Endodermal cell (in vitro differentiated cells): ENCODE measurements around the gene MYO1F. TPM values are rescaled to one million over a fixed set of nuclear protein-coding genes. Genes with fewer than 3 reads are reported as not detected.

Experiments used
- DNase-seq: peaks from one replicate; pipeline ENCODE4 v3.0.0-alpha.2; 2017
- H3K27ac ChIP-seq: 2 replicates; pipeline ENCODE4 v1.5.1; 2013; ENCODE audit warnings: mild to moderate bottlenecking, low read depth, low read length, moderate library complexity
- H3K27me3 ChIP-seq: 2 replicates; pipeline ENCODE4 v1.6.1; 2013; ENCODE audit warnings: mild to moderate bottlenecking, low read length, moderate library complexity; ENCODE audit not compliant: insufficient read depth, control insufficient read depth, poor library complexity, severe bottlenecking
- H3K36me3 ChIP-seq: 2 replicates; pipeline ENCODE4 v1.7.0; 2013; ENCODE audit warnings: mild to moderate bottlenecking, low read length, moderate library complexity; ENCODE audit not compliant: control insufficient read depth, insufficient read depth
- H3K4me1 ChIP-seq: one replicate; pipeline ENCODE4 v1.7.0; 2013; ENCODE audit warnings: low read length; ENCODE audit not compliant: control insufficient read depth, insufficient read depth
- H3K4me3 ChIP-seq: 2 replicates; pipeline ENCODE4 v1.5.1; 2013; ENCODE audit warnings: mild to moderate bottlenecking, low read length, moderate library complexity
- H3K9ac ChIP-seq: 2 replicates; pipeline ENCODE4 v1.6.1; 2013; ENCODE audit warnings: mild to moderate bottlenecking, low read length, moderate library complexity; ENCODE audit not compliant: poor library complexity, severe bottlenecking; ENCODE audit errors: extremely low read depth
- H3K9me3 ChIP-seq: 2 replicates; pipeline ENCODE4 v1.6.1; 2013; ENCODE audit warnings: mild to moderate bottlenecking, low read length, moderate library complexity; ENCODE audit not compliant: control insufficient read depth
- H3K27ac Mint-ChIP-seq: 2 replicates; pipeline ENCODE4 v1.8.0; 2020; ENCODE audit warnings: mixed read lengths
- H3K27me3 Mint-ChIP-seq: 2 replicates; pipeline ENCODE4 v1.8.0; 2021; ENCODE audit warnings: mild to moderate bottlenecking, mixed read lengths; ENCODE audit not compliant: insufficient read depth
- H3K36me3 Mint-ChIP-seq: 2 replicates; pipeline ENCODE4 v1.8.0; 2020; ENCODE audit warnings: low read depth, mixed read lengths
- H3K4me1 Mint-ChIP-seq: 2 replicates; pipeline ENCODE4 v1.8.0; 2020; ENCODE audit warnings: mixed read lengths
- H3K4me3 Mint-ChIP-seq: 2 replicates; pipeline ENCODE4 v1.8.0; 2020; ENCODE audit warnings: mild to moderate bottlenecking, moderate library complexity, mixed read lengths
- H3K9me3 Mint-ChIP-seq: 2 replicates; pipeline ENCODE4 v1.8.0; 2020; ENCODE audit warnings: mild to moderate bottlenecking, mixed read lengths
- CTCF ChIP-seq: fragments of 200-600 bp; sonication (generic); conservative IDR thresholded peaks from 2 replicates; pipeline ENCODE4 v1.5.0; 2021; ENCODE audit warnings: antibody characterized with exemption, mild to moderate bottlenecking
- WGBS, 2 experiments: methylation state at CpG; one replicate each; pipeline versions ENCODE4 v1.1.5 to v1.1.7; 2013; ENCODE audit warnings: missing lambda C conversion rate in 2 of 2, mixed read lengths in 1 of 2; ENCODE audit not compliant: insufficient coverage in 1 of 2, insufficient read length in 1 of 2; 5-methylcytosine and 5-hydroxymethylcytosine counted together
- total RNA-seq, 2 donors: library from RNA; stranded (reverse); fragmentation: NEBNext Ultra II Directional in 1 of 2; extraction: Animal tissue kit (Norgen Biotek cat#: 25700) in 1 of 2; gene quantifications; 2 replicates in 1 of 2; 3 replicates in 1 of 2; pipeline ENCODE4 v1.2.1, GENCODE V29; 2021

MYO1F gene
- total RNA-seq, 2 donors from 2014 or later = 0.57 to 1.1 TPM

- H3K27me3 Mint-ChIP-seq = peaks cover 5% of the 10 kb centered on the region
- WGBS, 2 experiments = 93 to 100% methylated on average over 4 to 18 of the region's 22 CpGs
- peaks cover 2% of the 10 kb centered on the region for H3K36me3 Mint-ChIP-seq
- no peaks in the 10 kb centered on the region for H3K27me3 ChIP-seq
- no peak for DNase-seq
- H3K9ac ChIP-seq = no peak overlapping the region
- no peak overlapping the region for H3K4me3 Mint-ChIP-seq
- TF ChIP-seq CTCF = no peak
- H3K4me1 Mint-ChIP-seq = no peaks in the 10 kb centered on the region
- no peaks in the 10 kb centered on the region for H3K4me1 ChIP-seq
- no peak overlapping the region for H3K27ac Mint-ChIP-seq
- no peak overlapping the region for H3K4me3 ChIP-seq
- peaks cover 4% of the 10 kb centered on the region for H3K36me3 ChIP-seq
- H3K27ac ChIP-seq = no peak overlapping the region
- no peaks in the 10 kb centered on the region for H3K9me3 ChIP-seq
- no peaks in the 10 kb centered on the region for H3K9me3 Mint-ChIP-seq
Measured at GRCh38 chr19:8536282-8536681, 41.0 kb downstream of the MYO1F start.

- no peak for TF ChIP-seq CTCF
- Mint-ChIP-seq H3K36me3 (peaks cover 5% of the 10 kb centered on the region), H3K9me3 (no peaks in the 10 kb centered on the region), H3K4me3 (no peak overlapping the region), H3K27ac (no peak overlapping the region), H3K27me3 (peaks cover 6% of the 10 kb centered on the region), H3K4me1 (no peaks in the 10 kb centered on the region)
- Histone ChIP-seq H3K4me3 (no peak overlapping the region), H3K9ac (no peak overlapping the region), H3K9me3 (no peaks in the 10 kb centered on the region), H3K27ac (no peak overlapping the region), H3K4me1 (no peaks in the 10 kb centered on the region), H3K27me3 (no peaks in the 10 kb centered on the region), H3K36me3 (no peaks in the 10 kb centered on the region)
- DNase-seq = no peak
- 87 to 100% methylated on average over 1 to 2 of the region's 2 CpGs for WGBS, 2 experiments
Measured at GRCh38 chr19:8532225-8532624, 45.0 kb downstream of the MYO1F start.

- H3K9me3 Mint-ChIP-seq = no peaks in the 10 kb centered on the region
- H3K27me3 Mint-ChIP-seq = peaks cover 11% of the 10 kb centered on the region
Measured at GRCh38 chr19:8531470-8531869, 45.8 kb downstream of the MYO1F start.

More at GRCh38 chr19:8531470-8531869, 45.8 kb downstream of the MYO1F start:
- no peak overlapping the region for H3K27ac Mint-ChIP-seq
- Histone ChIP-seq H3K4me3 (no peak overlapping the region), H3K27ac (no peak overlapping the region), H3K9me3 (no peaks in the 10 kb centered on the region), H3K4me1 (no peaks in the 10 kb centered on the region), H3K36me3 (no peaks in the 10 kb centered on the region), H3K9ac (no peak overlapping the region), H3K27me3 (no peaks in the 10 kb centered on the region)
- 90 to 94% methylated on average over 7 of the region's 7 CpGs for WGBS, 2 experiments
- peaks cover 9% of the 10 kb centered on the region for H3K36me3 Mint-ChIP-seq
- peaks cover 4% of the 10 kb centered on the region for H3K4me1 Mint-ChIP-seq
- TF ChIP-seq CTCF = no peak
- DNase-seq = no peak
- H3K4me3 Mint-ChIP-seq = no peak overlapping the region
